K562 (cell line): ENCODE data around the gene TSPAN16. TPM values are rescaled to one million over a fixed set of nuclear protein-coding genes. Genes with fewer than 3 reads are reported as not detected.

Source experiments
- ATAC-seq: fragments of 200-7000 bp; cut with Tn5 transposase; 3 replicates; pipeline ENCODE4 v1.9.1; 2020; ENCODE audit warnings: moderate library complexity
- BruUV-seq: library from RNA; stranded (reverse); fragments of 400-500 nt; replicated peaks from 2 replicates; lab custom pipeline; 2021; lab: Mats Ljungman, UMichigan
- CTCF ChIA-PET: fragments of 300-600 bp; formaldehyde crosslinking; extraction: SDS; loops from one replicate; lab custom pipeline; 2021; ENCODE audit warnings: low intra/inter-chr PET ratio; lab: Yijun Ruan, JAX
- POLR2A ChIA-PET: fragments of 300-600, 350-650 bp; sonication (Branson Sonifier 250); formaldehyde crosslinking; extraction: SDS; loops from one replicate; lab custom pipeline; 2021; ENCODE audit warnings: antibody characterized with exemption, inconsistent platforms; lab: Yijun Ruan, JAX
- DNase-seq, 4 experiments: peaks; one replicate each; pipeline versions ENCODE4 v3.0.0 to v3.0.0-alpha.2; 2011 to 2018; ENCODE audit warnings: low spot score in 3 of 4, mixed read lengths in 3 of 4; ENCODE audit errors: extremely low read depth in 1 of 4
- FAIRE-seq: peaks from 2 replicates; lab custom pipeline; 2011; peaks lifted over from hg19 to GRCh38; lab: Jason Lieb, UNC
- H2AFZ ChIP-seq: 2 replicates; pipeline ENCODE4 v1.6.0; 2011; ENCODE audit warnings: low read depth, low read length, control low read depth, inconsistent platforms
- H3K27ac ChIP-seq: fragments of 200-600 bp; 3 replicates; pipeline ENCODE4 v1.8.0; 2011; ENCODE audit warnings: low read depth, mild to moderate bottlenecking, control low read depth, inconsistent platforms, low read length, moderate library complexity, mixed read lengths; ENCODE audit errors: extremely low read depth
- H3K27me3 ChIP-seq, 2 experiments: fragments of 300-600 bp in 1 of 2; 2 replicates in 1 of 2; 3 replicates in 1 of 2; pipeline versions ENCODE4 v1.6.0 to v1.8.0; 2011; ENCODE audit warnings: inconsistent platforms in 2 of 2, low read length in 2 of 2, mild to moderate bottlenecking in 1 of 2, mixed read lengths in 1 of 2, moderate library complexity in 1 of 2; ENCODE audit not compliant: control insufficient read depth in 2 of 2, insufficient read depth in 2 of 2
- H3K36me3 ChIP-seq: fragments of 300-600 bp; 3 replicates; pipeline ENCODE4 v1.8.0; 2011; ENCODE audit warnings: mild to moderate bottlenecking, low read length, inconsistent platforms; ENCODE audit not compliant: control insufficient read depth, insufficient read depth
- H3K4me1 ChIP-seq, 2 experiments: fragments of 200-600 bp in 1 of 2; replicated peaks in 1 of 2; 2 replicates in 1 of 2; 3 replicates in 1 of 2; pipeline versions ENCODE4 v1.5.1 to v1.8.0; 2011; ENCODE audit warnings: inconsistent platforms in 2 of 2, low read length in 2 of 2, mild to moderate bottlenecking in 1 of 2, mixed read lengths in 1 of 2, moderate library complexity in 1 of 2; ENCODE audit not compliant: control insufficient read depth in 2 of 2, insufficient read depth in 2 of 2
- H3K4me2 ChIP-seq: 2 replicates; pipeline ENCODE4 v1.6.1; 2011; ENCODE audit warnings: low read length, control low read depth, inconsistent platforms, mixed read lengths; ENCODE audit not compliant: insufficient read depth
- H3K4me3 ChIP-seq: fragments of 200-600 bp; sonication (generic), shearing (Covaris generic); 2 replicates; pipeline ENCODE4 v1.5.1; 2016; ENCODE audit warnings: control low read depth, inconsistent platforms
- H3K79me2 ChIP-seq: fragments of 200-600 bp; 3 replicates; pipeline ENCODE4 v1.8.0; 2011; ENCODE audit warnings: low read length, inconsistent platforms; ENCODE audit not compliant: control insufficient read depth, insufficient read depth
- H3K9ac ChIP-seq, 2 experiments: 2 replicates each; pipeline versions ENCODE4 v1.6.0 to v1.6.1; 2011; ENCODE audit warnings: low read depth in 2 of 2, low read length in 2 of 2, control low read depth in 1 of 2, inconsistent platforms in 1 of 2, mild to moderate bottlenecking in 1 of 2, mixed read lengths in 1 of 2; ENCODE audit not compliant: insufficient read depth in 1 of 2
- H3K9me1 ChIP-seq: one replicate; pipeline ENCODE4 v1.6.0; 2011; ENCODE audit warnings: inconsistent platforms, mild to moderate bottlenecking, low read length, moderate library complexity; ENCODE audit not compliant: control insufficient read depth, insufficient read depth
- H3K9me3 ChIP-seq: replicated peaks from 2 replicates; pipeline ENCODE4 v1.5.1; 2011; ENCODE audit warnings: low read depth, low read length, inconsistent platforms; ENCODE audit not compliant: control insufficient read depth, insufficient read depth
- H4K20me1 ChIP-seq: replicated peaks from 2 replicates; pipeline ENCODE4 v1.6.1; 2011; ENCODE audit warnings: low read length, inconsistent platforms, mixed read lengths; ENCODE audit not compliant: control insufficient read depth, insufficient read depth
- BACH1 ChIP-seq: fragments of 200-800 bp; sonication (Bioruptor generic); IDR thresholded peaks from 2 replicates; pipeline ENCODE4 v1.6.1; 2016; ENCODE audit warnings: missing genetic modification characterization, missing compliant biosample characterization
- ILF3 ChIP-seq: fragments of 450-650 bp; IDR thresholded peaks from 2 replicates; pipeline ENCODE4 v1.6.1; 2018; ENCODE audit warnings: antibody characterized with exemption, mild to moderate bottlenecking, moderate library complexity, borderline replicate concordance
- NFIC ChIP-seq: fragments of 450-650 bp; IDR thresholded peaks from 2 replicates; pipeline ENCODE4 v1.6.1; 2017; ENCODE audit warnings: mild to moderate bottlenecking, inconsistent platforms
- PCBP2 ChIP-seq: fragments of 200-400 bp; formaldehyde crosslinking; IDR thresholded peaks from 2 replicates; pipeline ENCODE4 v1.6.1; 2018; ENCODE audit warnings: low read length, low read depth, mild to moderate bottlenecking, moderate library complexity; ENCODE audit not compliant: poor library complexity, severe bottlenecking
- PRPF4 ChIP-seq: fragments of 200-400 bp; formaldehyde crosslinking; IDR thresholded peaks from one replicate; pipeline ENCODE4 v1.6.1; 2017; ENCODE audit warnings: low read length, low read depth, mild to moderate bottlenecking; ENCODE audit not compliant: insufficient read depth, poor library complexity, severe bottlenecking
- TOE1 ChIP-seq, 2 experiments: fragments of 450-650 bp in 1 of 2; sonication (generic) in 1 of 2; formaldehyde crosslinking in 1 of 2; IDR thresholded peaks; 2 replicates each; pipeline versions ENCODE4 v1.7.1 to v1.8.0; 2016 to 2022; ENCODE audit warnings: borderline replicate concordance in 2 of 2, mild to moderate bottlenecking in 2 of 2, antibody characterized with exemption in 1 of 2, inconsistent platforms in 1 of 2, low read depth in 1 of 2, missing genetic modification reagents in 1 of 2, moderate library complexity in 1 of 2
- TSC22D4 ChIP-seq: fragments of 450-650 bp; IDR thresholded peaks from 2 replicates; pipeline ENCODE4 v1.6.1; 2016; ENCODE audit warnings: missing genetic modification characterization, missing biosample characterization, control low read depth
- ZBTB7A ChIP-seq: IDR thresholded peaks from 2 replicates; pipeline ENCODE4 v1.6.1; 2011; ENCODE audit warnings: low read depth, mild to moderate bottlenecking, low read length, moderate library complexity, borderline replicate concordance; ENCODE audit not compliant: control insufficient read depth
- ZNF77 ChIP-seq: fragments of 250-450 bp; sonication (Bioruptor Pico); IDR thresholded peaks from 2 replicates; pipeline ENCODE4 v1.5.0; 2020
- ZZZ3 ChIP-seq: fragments of 450-650 bp; IDR thresholded peaks from 2 replicates; pipeline ENCODE4 v1.6.1; 2016; ENCODE audit warnings: antibody characterized with exemption, mild to moderate bottlenecking, moderate library complexity
- WGBS: fragments of 100-300 bp; shearing (Covaris generic); methylation state at CpG from one replicate; pipeline ENCODE4 v1.1.6; 2016; ENCODE audit warnings: low coverage, mixed read lengths; ENCODE audit not compliant: insufficient coverage; ENCODE audit errors: missing lambda C conversion rate; 5-methylcytosine and 5-hydroxymethylcytosine counted together
- in situ Hi-C: fragments of 300-500 bp; cut with MboI; formaldehyde crosslinking; loops from 4 replicates; pipeline ENCODE4 v1.15.0; 2018; ENCODE audit warnings: inconsistent platforms, mixed read lengths
- intact Hi-C: fragments of 100-400 bp; cut with micrococcal nuclease; formaldehyde crosslinking; loops from 2 replicates; pipeline ENCODE4 v1.14.2; 2022
- polyA plus RNA-seq, 8 experiments: library from polyadenylated mRNA; depleted of rRNA in 4 of 8; stranded (reverse) in 5 of 8; unstranded in 3 of 8; fragments of >200 nt; fragmentation: Nextera tagmentation in 2 of 8; fragmentation: Illumina TruSeq in 1 of 8; extraction: Ambion mirVana in 2 of 8; extraction: Trizol in 1 of 8; gene quantifications; 2 replicates each; pipeline versions ENCODE4 v1.2.1 to v1.2.3, GENCODE V29; 2011 to 2014; ENCODE audit warnings: inconsistent platforms in 1 of 8, missing spikeins in 1 of 8
- total RNA-seq, 7 experiments: library from RNA; depleted of rRNA in 6 of 7; stranded (reverse); fragments of >200 nt in 6 of 7; fragmentation: Illumina TruSeq in 2 of 7; extraction: Trizol in 2 of 7; gene quantifications; 2 replicates each; pipeline versions ENCODE4 v1.2.1 to v1.2.3, GENCODE V29; 2011 to 2021; ENCODE audit warnings: low replicate concordance in 1 of 7
- TF ChIP-seq, protein P1 (sequence below): sonication (generic); formaldehyde crosslinking; IDR thresholded peaks from 2 replicates; pipeline ENCODE4 v1.8.0; 2022; ENCODE audit warnings: mild to moderate bottlenecking, missing genetic modification reagents
- TF ChIP-seq, protein P2 (sequence below), 2 experiments: fragments of 450-650 bp; IDR thresholded peaks; 2 replicates each; pipeline ENCODE4 v1.6.1; 2018; ENCODE audit warnings: mild to moderate bottlenecking in 2 of 2, low read depth in 1 of 2; ENCODE audit not compliant: partially characterized antibody in 2 of 2

Gene TSPAN16
- total and polyA plus RNA-seq, 9 of the 15 experiments (the other 6 are each of a cell fraction or from before 2014, with no cell fraction given), result not detected

DNA sequence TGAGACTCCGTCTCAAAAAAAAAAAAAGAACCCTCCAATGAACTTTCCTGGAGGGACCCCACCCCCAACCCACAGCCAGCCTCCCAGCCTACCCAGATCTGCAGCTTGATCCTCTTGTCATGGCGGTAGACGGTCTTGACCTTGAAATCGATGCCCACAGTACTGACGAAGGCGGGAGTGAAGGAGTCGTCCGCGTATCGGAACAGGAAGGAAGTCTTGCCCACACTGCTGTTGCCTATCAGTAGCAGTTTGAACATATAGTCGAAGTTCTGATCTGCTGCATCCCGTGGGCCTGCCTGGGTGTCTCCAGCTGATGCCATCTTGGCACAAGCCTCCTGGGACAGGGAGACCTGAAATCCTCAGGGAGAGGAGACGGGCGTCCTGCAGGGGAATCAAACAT is 41.1 kb downstream of the TSPAN16 start:
- H3K9me3 ChIP-seq, result peaks cover 5% of the 10 kb centered on the region; the same call in 1 of the 2 replicates
- no peak overlapping the region for H3K27ac ChIP-seq
- intact Hi-C loops (no loop called here), in situ Hi-C loops (no loop called here)
- ATAC-seq (no peak), DNase-seq (no peak), FAIRE-seq (no peak)
- WGBS, result 63% methylated on average over 13 of the region's 14 CpGs
- H3K4me1 ChIP-seq, result peaks cover 3 to 21% of the 10 kb centered on the region in 2 experiments; a peak in 3 of 5 replicates
- H3K36me3 ChIP-seq, result no peaks in the 10 kb centered on the region
- no peaks in the 10 kb centered on the region for H3K27me3 ChIP-seq
- H2AFZ ChIP-seq, result no peak overlapping the region
- H4K20me1 ChIP-seq, result no peaks in the 10 kb centered on the region
- H3K79me2 ChIP-seq, result no peaks in the 10 kb centered on the region
- no TSS peak for BruUV-seq
- peak overlapping the region in 1 of 2 experiments; percentile 26; a peak in 2 of 4 replicates for H3K9ac ChIP-seq
- POLR2A ChIA-PET, result interaction anchor here (1.5 kb wide), 1 partner anchor 9 kb away, joined by 4 read pairs; the partner anchor contains the start of genes CCDC159 and TMEM205
- H3K4me2 ChIP-seq, result no peak overlapping the region
- H3K9me1 ChIP-seq, result no peaks in the 10 kb centered on the region
- H3K4me3 ChIP-seq, result no peak overlapping the region
- CTCF ChIA-PET, result no interaction called here
- no peak for TF ChIP-seq ZZZ3
- TF ChIP-seq ZBTB7A, result no peak
- TF ChIP-seq, protein P1, sequence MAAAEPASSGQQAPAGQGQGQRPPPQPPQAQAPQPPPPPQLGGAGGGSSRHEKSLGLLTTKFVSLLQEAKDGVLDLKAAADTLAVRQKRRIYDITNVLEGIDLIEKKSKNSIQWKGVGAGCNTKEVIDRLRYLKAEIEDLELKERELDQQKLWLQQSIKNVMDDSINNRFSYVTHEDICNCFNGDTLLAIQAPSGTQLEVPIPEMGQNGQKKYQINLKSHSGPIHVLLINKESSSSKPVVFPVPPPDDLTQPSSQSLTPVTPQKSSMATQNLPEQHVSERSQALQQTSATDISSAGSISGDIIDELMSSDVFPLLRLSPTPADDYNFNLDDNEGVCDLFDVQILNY (CRISPR knock-in tag), result no peak
- TF ChIP-seq BACH1 (tag), result no peak
- no peak for TF ChIP-seq PRPF4
- no peak for TF ChIP-seq TSC22D4 (tag)
- TF ChIP-seq ZNF77 (CRISPR knock-in tag), result no peak
- TF ChIP-seq, protein P2, sequence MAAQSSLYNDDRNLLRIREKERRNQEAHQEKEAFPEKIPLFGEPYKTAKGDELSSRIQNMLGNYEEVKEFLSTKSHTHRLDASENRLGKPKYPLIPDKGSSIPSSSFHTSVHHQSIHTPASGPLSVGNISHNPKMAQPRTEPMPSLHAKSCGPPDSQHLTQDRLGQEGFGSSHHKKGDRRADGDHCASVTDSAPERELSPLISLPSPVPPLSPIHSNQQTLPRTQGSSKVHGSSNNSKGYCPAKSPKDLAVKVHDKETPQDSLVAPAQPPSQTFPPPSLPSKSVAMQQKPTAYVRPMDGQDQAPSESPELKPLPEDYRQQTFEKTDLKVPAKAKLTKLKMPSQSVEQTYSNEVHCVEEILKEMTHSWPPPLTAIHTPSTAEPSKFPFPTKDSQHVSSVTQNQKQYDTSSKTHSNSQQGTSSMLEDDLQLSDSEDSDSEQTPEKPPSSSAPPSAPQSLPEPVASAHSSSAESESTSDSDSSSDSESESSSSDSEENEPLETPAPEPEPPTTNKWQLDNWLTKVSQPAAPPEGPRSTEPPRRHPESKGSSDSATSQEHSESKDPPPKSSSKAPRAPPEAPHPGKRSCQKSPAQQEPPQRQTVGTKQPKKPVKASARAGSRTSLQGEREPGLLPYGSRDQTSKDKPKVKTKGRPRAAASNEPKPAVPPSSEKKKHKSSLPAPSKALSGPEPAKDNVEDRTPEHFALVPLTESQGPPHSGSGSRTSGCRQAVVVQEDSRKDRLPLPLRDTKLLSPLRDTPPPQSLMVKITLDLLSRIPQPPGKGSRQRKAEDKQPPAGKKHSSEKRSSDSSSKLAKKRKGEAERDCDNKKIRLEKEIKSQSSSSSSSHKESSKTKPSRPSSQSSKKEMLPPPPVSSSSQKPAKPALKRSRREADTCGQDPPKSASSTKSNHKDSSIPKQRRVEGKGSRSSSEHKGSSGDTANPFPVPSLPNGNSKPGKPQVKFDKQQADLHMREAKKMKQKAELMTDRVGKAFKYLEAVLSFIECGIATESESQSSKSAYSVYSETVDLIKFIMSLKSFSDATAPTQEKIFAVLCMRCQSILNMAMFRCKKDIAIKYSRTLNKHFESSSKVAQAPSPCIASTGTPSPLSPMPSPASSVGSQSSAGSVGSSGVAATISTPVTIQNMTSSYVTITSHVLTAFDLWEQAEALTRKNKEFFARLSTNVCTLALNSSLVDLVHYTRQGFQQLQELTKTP (IDR thresholded peaks at IDR 0.05; ENCODE audit: low read depth in 1 of 2, partially characterized antibody in 2 of 2), result no peak
- no peak for TF ChIP-seq TOE1 (IDR thresholded peaks at IDR 0.05; ENCODE audit: borderline replicate concordance)
- TF ChIP-seq TOE1 (CRISPR knock-in tag; IDR thresholded peaks at IDR 0.05; ENCODE audit: borderline replicate concordance, low read depth), result no peak
- no peak for TF ChIP-seq PCBP2
- TF ChIP-seq NFIC, result no peak
- no peak for TF ChIP-seq ILF3
